ENCODE measurements around the gene EGFR.

- TF ChIP-seq CTCF (IDR thresholded peaks at IDR 0.05; ENCODE audit: low read depth, low read length) (no peak), POLR2A (IDR thresholded peaks at IDR 0.05; ENCODE audit: extremely low read depth, insufficient read length) (no peak), MAX (IDR thresholded peaks at IDR 0.05; ENCODE audit: low read depth, low read length) (no peak), MYC (IDR thresholded peaks at IDR 0.05; ENCODE audit: low read depth, low read length) (no peak)
These were observed 167.3 kb downstream of the EGFR start for GRCh38 chr7:55185941-55186609.
